GM18499 (cell line): ENCODE results near the gene ZNF598.

ENCODE experiments used
- ATAC-seq: cut with Tn5 transposase; IDR thresholded peaks from one replicate; pipeline ENCODE4 v1.9.1; 2021; ENCODE audit warnings: moderate number of reproducible peaks; ENCODE audit not compliant: insufficient read depth, unreplicated experiment

Gene ZNF598

DNA sequence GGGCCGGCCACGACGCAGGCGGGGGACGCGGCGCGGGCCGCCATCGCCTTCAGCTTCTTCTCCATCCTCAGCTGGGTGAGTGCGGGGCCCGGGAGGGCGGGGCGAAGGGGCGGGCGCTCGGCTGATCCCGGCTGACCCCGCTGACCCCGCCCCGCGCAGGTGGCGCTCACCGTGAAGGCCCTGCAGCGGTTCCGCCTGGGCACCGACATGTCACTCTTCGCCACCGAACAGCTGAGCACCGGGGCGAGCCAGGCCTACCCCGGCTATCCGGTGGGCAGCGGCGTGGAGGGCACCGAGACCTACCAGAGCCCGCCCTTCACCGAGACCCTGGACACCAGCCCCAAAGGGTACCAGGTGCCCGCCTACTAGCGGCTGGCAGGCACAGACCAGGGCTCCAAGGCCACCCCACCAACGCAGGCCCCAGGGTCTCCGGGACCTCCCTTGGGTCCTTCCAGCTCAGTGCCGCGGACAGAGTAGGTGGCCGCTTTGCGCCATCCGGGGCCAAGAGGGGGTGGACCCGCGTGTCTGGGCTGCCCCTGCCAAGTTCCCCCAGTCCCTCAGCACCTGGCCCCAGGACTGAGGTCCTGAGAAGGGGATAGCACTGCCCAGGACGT, 16.8 kb downstream of the ZNF598 start:
- no peak for ATAC-seq

DNA sequence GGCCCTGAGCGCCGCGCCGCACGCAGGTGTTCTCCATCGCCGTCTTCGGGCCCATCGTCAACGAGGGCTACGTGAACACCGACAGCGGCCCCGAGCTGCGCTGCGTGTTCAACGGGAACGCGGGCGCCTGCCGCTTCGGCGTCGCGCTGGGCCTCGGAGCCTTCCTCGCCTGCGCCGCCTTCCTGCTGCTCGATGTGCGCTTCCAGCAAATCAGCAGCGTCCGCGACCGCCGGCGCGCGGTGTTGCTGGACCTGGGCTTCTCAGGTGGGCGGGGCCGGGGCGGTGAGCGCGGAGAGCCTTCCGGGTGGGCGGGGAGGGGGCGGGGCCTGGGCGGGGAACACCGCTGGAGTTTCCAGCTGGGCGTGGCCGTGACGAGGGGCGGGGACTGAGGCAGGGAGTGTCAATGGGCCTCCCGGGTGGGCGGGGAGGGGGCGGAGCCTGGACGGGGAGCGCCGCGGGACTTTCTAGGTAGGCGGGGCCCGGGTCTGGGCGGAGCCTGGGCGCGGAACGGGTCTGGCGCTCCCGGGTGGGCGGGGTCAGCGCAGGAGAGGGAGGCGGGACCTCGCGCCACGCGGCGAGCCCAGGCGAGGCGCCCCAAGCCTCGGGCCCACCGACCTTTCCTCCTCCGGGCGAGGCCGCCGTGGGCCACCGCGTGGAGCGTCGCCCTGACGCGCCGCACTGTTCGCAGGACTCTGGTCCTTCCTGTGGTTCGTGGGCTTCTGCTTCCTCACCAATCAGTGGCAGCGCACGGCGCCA, 17.5 kb downstream of the ZNF598 start:
- no peak for ATAC-seq

DNA sequence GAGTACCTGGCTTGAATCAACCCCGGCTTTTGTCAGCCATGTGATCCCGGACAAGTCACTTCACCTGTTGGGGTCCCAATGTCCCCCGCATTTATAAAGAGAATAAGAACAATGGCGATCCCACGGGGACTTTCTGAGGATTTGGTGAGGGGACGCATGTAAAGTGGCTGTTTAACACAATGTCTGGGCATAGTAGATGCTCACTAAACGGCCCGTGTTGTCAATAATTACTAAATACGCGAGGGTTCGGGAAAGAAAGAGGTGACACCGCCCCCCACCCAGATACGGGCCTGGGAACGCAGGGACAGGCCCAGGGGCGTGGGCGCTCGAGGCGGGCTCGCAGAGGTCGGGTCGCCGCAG, 18.1 kb downstream of the ZNF598 start:
- no peak for ATAC-seq

DNA sequence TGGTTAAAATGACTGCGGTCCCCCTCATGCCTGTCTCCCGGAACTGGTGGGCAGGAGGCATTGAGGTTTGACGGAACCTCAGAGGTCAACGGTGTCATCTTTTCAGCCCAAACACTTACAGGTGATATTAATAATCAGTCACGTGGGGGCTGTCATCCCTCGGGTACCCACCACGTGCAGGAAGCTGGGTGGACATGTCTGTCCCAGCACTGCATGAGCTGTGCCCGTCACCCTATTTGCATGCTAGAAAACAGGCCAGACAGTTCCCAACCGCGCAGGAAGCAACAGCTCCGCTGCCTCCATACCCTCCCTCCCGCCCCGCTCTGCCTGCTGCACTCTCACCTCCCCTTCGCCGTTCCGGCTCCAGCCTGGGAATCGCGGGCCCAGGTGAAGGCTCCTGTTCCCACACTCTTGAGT, 18.5 kb downstream of the ZNF598 start:
- peak; percentile 39 for ATAC-seq

DNA sequence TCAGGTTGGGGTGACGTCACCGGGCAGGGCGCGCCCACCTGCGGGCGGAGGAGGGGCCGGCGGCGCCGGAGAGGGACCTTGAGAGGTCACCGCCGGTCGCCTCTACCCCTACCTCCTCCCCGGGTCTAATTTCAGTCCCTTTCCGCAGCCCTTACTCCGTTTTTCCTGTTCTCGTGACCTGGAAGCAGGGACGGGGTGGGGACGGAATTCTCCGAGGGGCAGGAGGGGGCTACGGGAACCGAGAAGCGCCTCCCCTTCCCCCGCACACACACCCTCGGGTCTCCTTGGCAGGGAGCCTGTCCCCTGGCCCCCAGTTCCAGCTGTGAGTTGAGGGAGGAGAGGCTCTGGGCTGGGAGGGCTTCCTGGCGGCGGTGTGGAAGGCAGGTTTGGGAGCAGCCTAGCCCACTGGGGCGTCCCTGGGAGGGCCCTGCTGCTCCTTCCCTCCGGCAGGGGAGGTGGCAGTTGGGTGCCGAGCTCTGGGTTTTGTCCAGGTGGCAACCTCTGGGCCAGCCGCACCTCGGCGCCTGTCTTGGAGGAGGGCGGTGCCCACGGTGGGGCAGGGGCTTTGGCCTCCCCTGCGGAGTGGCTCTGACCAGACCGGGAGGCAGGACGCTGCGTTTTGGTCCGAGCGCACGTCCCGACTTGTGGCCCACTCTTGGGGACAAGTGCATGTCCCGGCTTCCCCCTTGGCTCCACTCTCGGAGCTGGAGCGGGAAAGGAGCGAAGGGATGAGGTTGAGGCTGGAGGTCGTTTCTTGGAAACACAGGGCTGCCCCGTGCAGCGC, 19.1 kb downstream of the ZNF598 start:
- ATAC-seq, result no peak

DNA sequence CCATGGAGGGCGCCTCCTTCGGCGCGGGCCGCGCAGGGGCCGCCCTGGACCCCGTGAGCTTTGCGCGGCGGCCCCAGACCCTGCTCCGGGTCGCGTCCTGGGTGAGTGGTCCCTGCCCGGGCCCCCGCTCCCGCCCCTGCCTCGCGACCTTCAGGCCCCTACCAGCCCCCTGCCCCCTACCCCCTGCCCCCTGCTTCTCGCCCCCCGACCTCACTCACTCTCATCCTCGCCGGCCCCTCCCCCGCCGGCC, 19.6 kb downstream of the ZNF598 start:
- ATAC-seq, result no peak

DNA sequence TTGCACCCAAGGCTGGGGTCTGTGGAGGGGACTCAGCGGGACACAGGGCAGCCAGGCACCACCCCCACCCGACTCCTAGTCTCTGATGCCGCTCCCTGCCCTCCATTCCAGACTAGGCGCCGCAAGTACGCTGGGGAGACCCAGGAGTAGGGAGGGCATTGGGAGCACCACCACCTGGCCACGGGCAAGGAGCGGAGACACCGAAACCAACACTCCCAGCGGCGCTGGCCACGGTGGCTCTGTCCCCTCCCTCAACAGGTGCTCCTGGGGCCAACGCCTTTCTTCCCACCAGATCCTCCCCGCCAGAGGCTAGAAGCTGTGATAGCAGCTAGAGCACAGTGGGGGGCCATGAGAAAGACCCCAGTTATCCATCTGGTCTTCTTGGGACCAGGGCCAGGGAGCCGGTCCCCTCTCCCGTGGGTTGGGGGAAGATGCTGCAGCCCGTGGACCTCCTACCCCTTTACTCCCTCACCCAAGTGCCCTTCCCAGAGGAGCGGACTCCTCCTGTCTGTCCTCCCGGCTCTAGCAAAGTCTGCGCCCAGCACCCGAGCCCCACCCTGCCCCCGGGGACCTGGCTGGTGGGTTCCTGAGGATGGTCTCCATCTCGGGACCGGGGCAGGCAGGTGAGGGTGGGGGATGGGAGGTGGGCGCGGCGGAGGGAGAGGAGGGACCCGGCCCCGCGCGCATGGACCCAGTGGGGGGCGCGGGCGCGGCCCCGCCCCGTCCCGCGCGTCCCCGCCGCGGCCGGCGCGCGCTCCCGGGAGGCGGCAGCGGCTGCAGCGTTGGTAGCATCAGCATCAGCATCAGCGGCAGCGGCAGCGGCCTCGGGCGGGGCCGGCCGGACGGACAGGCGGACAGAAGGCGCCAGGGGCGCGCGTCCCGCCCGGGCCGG, 20.2 kb downstream of the ZNF598 start, which contains the start of gene SYNGR3:
TSS of gene SYNGR3 (plus strand) at position 762 of the 892 bp plus-strand sequence. CDS start 133 bp downstream, outside the sequence.
- no peak for ATAC-seq

DNA sequence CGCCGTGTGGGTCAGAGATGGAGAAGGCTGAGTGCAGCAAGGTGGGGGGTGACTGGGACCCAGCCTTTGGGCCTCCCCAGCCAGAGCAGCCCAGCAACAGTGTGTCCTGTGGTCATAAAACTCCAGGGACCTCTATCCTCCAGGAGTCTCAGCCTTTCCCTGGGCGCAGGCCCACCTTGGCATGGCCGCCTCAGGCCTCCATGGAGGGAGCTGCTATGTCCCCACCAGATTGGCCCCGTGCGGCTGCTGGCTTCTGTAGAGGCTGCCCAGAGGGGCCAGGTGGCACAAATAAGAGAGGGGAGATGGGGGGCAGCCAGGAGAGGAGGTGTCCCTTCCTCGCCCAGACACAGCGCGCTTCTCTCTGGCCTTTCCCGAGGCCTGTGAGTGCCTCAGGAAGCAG, 22.4 kb downstream of the ZNF598 start:
- no peak for ATAC-seq

DNA sequence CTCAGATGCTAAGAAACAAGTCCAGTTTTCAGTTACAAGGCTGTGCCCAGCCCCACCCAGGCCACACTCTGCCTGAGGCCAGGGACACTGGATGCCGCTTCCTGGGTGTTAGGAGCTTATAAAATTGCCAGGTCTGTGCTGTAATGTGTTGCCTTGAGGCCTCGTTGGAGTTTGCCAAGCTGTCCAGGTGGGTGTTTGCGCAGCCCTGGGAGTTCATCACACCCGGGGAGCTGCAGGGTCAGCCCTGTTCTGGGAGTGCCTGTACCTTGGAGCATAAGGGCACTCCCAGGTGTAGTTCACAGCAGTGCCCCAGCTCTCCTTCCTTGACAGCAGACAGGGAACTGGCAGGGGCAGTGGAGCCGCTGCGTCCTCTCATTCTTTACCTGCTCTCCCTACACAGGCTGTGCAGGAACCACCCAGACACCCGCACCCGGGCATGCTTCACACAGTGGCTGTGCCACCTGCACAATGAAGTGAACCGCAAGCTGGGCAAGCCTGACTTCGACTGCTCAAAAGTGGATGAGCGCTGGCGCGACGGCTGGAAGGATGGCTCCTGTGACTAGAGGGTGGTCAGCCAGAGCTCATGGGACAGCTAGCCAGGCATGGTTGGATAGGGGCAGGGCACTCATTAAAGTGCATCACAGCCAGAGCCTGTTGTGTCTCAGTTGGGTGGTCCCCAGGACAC, 24.0 kb downstream of the ZNF598 start:
- ATAC-seq, result no peak

DNA sequence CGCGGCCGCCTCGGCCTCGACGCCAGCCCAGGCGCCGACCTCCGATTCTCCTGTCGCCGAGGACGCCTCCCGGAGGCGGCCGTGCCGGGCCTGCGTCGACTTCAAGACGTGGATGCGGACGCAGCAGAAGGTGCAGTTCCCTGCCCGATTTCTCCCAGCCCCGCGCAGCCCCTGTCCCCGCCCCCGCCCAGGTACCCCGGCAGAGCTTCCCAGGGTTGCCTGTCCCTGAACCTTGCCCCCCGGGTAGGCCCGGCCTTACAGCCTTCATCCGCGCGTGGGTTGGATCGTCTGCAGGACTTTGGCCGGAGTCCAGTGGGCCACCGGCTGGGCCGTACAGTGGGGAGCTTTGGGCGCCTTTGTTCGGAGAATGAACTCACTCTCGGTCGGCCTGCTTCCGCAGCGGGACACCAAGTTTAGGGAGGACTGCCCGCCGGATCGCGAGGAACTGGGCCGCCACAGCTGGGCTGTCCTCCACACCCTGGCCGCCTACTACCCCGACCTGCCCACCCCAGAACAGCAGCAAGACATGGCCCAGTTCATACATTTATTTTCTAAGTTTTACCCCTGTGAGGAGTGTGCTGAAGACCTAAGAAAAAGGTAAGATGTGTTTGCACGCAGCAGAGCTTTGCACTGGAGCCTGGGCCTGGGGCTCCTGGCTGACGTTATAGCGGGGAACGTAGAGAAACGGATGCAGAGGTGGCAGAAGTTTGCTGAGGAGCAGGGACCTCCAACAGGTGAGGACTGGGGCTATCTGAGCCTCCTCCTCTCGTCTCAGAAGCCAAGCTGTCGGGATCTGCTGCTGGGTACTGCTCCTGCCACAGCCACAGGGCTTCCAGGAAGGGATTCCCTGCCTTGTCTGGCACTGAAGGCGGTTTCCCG, 25.0 kb downstream of the ZNF598 start:
- no peak for ATAC-seq

DNA sequence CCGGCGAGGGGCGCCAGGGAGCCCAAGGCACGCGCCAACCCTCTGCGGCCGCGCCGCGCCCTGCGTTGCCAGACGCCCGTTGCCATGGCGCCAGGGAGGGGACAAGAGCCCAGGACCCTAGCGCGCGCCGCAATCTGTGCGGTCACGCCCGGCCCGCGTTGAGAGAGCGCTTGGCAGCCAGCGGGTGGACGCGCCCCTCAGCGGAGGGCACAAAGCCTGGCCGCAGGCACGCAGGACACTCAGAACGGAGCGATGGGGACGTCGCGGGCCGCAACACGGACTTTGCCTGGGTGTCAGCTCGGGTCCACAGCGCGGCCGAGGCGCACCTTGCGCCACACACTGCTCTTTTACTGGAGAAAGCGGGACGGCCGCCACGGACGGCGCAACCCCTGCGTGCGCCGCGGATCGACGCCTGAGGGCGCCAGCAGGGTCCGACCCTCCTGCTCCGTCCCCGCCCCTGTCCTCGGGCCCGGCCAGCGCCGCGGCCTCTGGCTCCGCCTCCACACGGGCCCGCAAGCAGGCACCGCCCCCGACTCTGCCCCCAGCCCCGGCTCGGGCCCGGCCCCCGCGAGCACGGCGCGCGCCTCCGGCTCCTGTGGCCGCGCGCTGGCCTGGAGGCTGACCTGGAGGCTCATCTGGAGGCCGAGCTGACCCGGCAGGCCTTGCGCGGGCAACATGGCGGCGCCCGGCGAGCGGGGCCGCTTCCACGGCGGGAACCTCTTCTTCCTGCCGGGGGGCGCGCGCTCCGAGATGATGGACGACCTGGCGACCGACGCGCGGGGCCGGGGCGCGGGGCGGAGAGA, 25.9 kb downstream of the ZNF598 start, which contains the start of gene GFER:
TSS of gene GFER (plus strand) at position 650 of the 803 bp plus-strand sequence. CDS start at position 676, 26 bp downstream.
- no peak for ATAC-seq

DNA sequence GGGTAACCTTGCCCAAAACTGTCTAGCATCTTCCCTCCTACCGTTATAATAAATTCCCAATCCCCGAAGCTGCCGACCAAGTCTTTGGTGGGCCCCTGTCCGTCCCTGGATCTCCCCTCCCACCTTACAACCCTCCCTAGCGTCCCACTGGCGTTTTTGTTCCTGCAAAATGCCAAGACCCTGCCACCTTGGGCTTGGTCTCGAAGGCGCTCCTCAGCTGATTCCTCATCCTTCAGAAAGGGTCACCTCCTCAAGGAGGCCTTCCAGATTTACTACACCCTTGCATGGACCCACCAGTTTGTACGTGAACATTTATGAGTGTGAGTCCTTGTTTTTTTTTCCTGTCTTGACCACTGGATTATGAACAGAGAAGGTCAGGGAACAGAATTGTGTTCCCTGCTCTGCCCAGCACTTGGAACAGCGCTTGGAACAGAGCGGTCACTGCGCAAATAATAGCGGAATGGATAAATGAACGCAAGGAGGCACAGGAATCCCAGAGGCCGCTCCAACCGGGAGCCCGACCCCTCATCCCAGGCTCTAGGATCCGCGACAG, 26.6 kb downstream of the ZNF598 start:
- no peak for ATAC-seq

DNA sequence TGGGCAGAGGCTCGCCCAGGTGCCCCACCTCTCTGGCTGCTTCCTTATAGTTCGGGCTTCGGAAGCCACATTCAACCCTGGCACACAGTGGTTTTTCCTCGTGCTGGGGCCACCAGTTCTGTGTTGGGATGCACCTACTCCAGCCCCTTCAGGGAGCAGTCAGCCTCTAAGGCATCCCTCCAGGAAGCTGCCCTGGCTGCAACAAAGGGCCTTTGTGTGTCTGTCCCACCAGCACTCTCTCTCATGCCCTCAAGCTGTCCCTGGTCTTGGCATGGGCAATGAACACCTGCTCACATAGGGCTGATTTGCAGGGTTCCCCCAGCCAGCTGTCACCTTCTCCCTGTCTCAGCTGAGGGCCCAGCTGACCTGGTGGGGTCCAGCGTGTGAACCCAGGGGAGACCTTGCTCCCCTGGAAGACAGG, 27.6 kb downstream of the ZNF598 start:
- no peak for ATAC-seq

DNA sequence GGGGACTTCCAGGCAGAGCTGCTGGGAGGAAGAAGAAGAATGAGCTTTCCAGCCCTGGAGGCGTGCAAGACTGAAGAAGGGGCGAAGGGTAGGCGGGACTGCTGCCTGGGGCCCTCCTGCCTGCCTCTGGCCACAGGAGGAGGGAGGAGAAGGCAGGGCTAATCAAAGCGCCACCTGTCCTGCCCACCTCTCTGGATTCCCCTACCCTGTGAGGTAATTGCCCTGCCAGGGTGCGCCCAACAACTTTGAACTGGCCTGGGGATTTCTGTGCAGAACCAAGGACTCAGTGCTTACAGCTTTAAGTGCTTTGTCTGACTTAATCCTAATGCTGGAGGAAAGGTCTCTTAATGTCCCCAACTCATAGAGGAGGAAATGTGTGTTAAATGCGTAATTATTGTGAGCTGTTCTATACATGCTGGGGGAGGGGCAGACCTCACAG, 28.2 kb downstream of the ZNF598 start, which contains the start of gene NOXO1:
TSS of gene NOXO1 (minus strand) at position 72 of the 439 bp plus-strand sequence. CDS start 290 bp downstream, outside the sequence.
- ATAC-seq, result no peak

DNA sequence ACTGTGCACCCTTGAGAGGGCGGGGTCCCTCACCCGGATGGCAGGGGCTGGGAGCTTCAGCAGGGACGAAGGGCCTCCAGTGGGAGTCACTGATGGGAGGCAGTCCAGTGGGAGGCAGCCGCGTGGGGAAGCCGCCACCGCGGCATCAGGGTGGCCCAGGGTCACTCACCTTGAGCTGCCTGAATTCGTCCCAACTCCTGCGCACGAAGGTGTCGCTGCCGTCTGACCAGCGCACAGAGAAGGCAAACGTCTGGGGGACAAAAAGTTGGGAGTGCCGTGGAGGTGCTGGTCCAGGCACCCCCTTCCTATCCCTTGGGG, 28.9 kb downstream of the ZNF598 start:
- ATAC-seq, result no peak

DNA sequence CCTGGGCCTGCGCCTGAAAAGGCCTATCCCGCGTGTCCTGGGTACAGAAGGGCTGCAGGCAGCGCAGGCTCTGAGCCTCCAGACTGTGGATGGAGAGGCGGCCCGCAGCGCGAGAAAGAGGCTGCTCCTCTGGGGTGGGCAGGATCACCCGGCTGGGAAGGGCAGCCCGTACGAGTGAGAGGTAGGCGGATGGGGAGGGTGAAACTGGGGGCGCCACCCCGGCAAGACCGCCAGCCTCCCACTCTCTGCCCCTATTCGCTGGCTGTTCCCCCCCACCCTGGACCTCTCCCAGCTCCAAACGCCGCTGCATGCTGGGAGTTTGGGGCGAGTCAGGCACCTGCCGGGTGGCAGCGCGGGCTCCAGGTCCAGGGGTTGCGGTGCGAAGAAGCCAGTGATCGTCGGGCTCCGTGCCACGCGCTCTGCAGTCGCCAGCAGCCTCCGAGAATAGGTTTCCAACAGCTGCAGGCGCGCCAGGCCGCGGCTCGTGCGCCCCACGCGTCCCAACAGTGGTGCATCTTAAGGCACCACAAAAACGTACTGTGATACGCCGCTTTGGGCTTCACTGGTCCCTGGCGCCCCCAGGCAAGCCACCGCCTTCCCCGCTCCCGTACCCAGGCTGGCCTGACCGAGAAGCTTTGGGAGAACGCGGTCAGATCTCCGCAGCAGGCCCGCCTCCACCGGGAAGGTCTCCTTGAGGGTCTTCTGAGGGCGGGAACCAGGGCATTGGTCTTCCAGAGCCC, 29.4 kb downstream of the ZNF598 start:
- ATAC-seq, result no peak
